Stimulated activated CD4-positive, alpha-beta T cell treated with anti-CD3 and anti-CD28 coated beads, Interleukin-4, amount 100 ng/mL, for 48 hours (primary cell): ENCODE results near the gene DRICH1.
"Not testable (repeated sequence)": the region's sequence is repeated elsewhere in the genome, so short reads cannot be mapped to it uniquely, and the experiment has no call there.

Source experiments
- DNase-seq, 2 donors: peaks; one replicate each; pipeline ENCODE4 v3.0.0-alpha.2; 2020; ENCODE audit warnings: low read depth in 2 of 2

DRICH1 gene

GRCh38 chr22:23569291-23569690 lies 62.8 kb downstream of the DRICH1 start:
- no peak for DNase-seq

DNA sequence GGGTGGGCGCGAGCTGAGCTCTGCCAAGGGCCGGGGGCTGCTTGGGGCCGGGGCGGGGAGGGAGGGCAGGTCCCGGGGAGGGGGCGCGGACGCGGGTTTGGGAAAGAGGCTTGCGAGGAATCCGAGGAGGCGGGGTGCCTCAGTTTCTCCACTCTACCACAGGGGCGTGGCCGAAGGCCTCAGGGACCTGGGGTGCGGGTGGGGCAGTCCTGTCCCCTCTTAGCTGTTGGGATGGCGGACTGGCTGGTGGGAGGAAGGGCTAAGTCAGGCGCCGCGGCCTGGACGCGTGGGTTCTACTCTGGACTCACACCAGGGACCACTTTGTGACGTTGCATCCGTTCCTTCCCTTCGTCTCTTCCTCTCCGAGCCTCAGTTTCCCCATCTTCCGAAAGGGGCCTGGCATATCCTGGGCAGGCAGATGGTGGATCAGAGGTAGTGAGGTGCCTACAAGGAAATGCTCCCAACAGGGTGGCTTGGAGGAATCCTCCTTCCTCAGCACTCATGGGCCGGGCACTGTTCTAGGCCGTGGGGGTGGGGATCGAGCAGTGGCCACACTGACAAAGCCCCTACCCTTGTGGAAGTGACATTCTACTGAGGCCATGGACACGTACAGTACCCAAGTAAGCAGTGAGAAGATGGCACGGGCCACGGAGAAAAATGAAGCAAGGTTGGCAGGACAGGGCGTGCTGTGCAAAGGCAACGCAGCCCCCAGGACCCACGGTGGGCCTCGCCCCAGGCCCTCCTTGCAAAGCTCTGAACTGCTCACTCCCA lies 65.2 kb downstream of the DRICH1 start:
- no peak for DNase-seq

DNA sequence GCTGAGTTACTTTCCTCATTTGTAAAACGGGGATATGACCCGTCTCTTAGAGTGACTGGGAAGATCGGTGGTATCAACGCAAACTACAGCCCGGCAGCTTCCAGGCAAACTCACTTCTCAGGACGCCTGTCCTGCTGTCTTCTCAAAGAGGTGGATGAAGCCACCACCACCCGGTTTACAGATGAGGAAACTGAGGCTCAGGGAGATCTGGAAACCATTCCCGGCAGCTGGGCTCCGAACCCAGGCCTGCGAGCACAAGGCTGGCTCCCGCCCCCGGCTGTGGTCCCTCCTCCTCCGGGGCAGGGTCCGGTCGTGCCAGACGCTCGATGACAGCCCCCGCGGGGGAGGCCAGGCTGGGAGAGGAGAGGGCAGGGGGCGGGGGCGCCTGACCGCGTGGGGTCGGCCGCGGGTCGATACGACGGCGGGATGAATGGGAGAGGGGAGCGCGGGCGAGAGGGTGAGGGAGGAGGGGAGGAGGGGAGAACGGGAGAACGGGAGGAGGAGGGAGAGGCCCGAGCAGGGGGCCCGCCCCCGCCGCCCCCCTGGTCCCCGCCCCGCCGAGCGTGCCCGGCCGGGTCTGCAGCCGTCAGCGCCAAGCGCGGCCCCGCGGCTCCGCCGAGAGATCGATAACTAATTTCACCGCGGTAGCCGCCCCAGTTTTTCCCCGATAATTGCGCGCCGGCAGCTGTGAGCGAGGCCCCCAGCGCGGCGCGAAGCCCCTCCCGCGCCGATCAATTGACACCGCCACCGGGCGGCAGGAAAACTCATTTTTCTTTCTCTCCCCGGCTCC lies 66.0 kb downstream of the DRICH1 start:
- no peak for DNase-seq

- no peak for DNase-seq
Observed at GRCh38 chr22:23565305-23565914, 66.7 kb downstream of the DRICH1 start.

DNA sequence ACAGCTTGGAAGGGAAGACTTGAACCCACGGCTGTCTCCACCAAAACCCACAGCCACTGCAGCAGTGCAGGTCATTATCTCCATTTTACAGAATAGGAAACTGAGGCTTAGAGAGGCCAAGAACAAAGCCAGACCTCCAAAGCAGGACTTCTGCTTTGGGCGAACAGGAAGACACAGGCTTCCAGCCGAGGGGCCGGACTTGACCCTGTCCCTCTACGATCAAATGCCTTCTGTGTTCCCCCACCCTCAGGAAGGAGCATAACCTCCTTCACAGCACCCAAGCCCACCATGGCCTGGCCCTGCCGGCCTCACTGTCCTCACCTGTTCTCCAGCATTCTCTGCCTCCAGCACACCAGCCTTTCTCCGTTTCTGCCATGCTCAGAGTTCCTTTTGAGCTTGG lies 67.8 kb downstream of the DRICH1 start:
- no peak for DNase-seq

DNA sequence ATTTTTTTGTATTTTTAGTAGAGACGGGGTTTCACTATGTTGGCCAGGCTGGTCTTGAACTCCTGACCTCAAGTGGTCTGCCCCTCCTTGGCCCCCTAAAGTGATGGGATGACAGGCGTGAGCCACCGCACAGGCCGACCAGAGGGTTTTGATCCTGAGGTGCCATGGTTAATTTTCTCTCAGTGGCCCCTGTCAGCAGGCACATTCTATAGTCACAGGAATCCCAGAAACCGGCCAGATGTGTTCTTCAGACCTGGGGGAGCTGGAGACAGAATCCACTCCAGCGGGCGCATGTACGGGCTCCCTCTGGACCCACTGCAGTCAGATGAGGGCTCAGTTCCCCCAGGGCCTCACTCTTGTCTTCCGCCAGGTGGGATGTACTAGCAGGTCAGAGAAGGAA lies 69.0 kb downstream of the DRICH1 start:
- no peak for DNase-seq

DNA sequence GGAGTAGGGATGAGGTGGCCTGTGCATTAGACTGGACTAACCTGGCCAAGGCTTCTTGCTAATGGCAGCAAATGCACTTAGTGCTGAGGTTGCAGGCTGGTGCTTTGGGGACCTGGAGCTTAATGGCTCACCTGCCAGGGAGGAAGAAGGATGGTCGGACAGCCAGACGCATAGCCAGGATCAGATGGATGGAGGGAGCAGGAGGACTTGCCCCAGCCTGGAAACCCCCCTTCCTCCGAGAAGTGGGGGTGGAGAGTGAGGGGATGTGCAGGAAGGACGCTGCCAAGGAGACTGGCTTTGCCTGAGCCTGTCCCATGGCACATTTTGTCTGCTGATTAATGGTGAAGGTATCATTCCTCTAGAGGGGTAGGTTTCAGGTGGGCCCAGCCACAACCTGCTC lies 69.9 kb downstream of the DRICH1 start:
- DNase-seq, result no peak

- DNase-seq, result not testable (repeated sequence)
Observed at GRCh38 chr22:23561025-23561510, 71.1 kb downstream of the DRICH1 start.

DNA sequence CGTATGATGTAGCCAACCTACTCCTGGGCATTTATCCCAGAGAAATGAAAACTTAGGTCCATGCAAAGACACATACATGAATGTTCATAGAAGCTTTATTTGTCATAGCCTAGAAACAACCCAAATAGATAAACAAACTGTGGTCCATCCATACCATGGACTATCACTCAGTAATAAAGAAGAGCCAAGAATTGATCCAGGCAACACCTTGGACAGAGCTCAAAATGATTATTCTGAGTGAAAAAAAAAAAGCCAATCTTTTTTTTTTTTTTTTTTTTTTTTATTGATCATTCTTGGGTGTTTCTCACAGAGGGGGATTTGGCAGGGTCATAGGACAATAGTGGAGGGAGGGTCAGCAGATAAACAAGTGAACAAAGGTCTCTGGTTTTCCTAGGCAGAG lies 71.9 kb downstream of the DRICH1 start:
- not testable (repeated sequence) for DNase-seq
